ENCODE data around the gene MRPS2. TPM values are rescaled to one million over a fixed set of nuclear protein-coding genes. Genes with fewer than 3 reads are reported as not detected.
"Not testable (repeated sequence)": the region's sequence is repeated elsewhere in the genome, so short reads cannot be mapped to it uniquely, and the experiment has no call there.

The MRPS2 gene
- total and polyA plus RNA-seq, 2 experiments from 2014 or later, result 83.2 to 116 TPM

- Histone ChIP-seq H3K4me2 (no peak overlapping the region), H2AFZ (no peak overlapping the region), H3K79me2 (replicated peaks; ENCODE audit: insufficient read depth) (no peaks in the 10 kb centered on the region), H3K27me3 (ENCODE audit: insufficient read depth) (no peaks in the 10 kb centered on the region), H3K4me1 (ENCODE audit: insufficient read depth) (no peaks in the 10 kb centered on the region), H3K36me3 (ENCODE audit: insufficient read depth) (no peaks in the 10 kb centered on the region), H3K9me2 (ENCODE audit: insufficient read depth) (no peaks in the 10 kb centered on the region), H3K27ac (ENCODE audit: low read depth) (no peak overlapping the region), H3K4me3 (no peak overlapping the region), H3F3A (replicated peaks; ENCODE audit: low read depth) (no peaks in the 10 kb centered on the region), H4K20me1 (replicated peaks; ENCODE audit: insufficient read depth) (no peaks in the 10 kb centered on the region)
- no peaks in the 10 kb centered on the region for H3K4me1 Mint-ChIP-seq
- no peak overlapping the region for H3K27ac Mint-ChIP-seq
- no peaks in the 10 kb centered on the region for H3K36me3 Mint-ChIP-seq (ENCODE audit: low read depth)
- H3K9me3 Mint-ChIP-seq, result no peaks in the 10 kb centered on the region; the same call in 2 of the 3 replicates
- TF ChIP-seq ZNF462 (CRISPR knock-in tag; IDR thresholded peaks at IDR 0.05) (no peak), STAT1 (IDR thresholded peaks at IDR 0.05; ENCODE audit: unreplicated experiment) (no peak), POLR2AphosphoS5 (IDR thresholded peaks at IDR 0.05; ENCODE audit: low read depth) (no peak), CREB1 (CRISPR knock-in tag; IDR thresholded peaks at IDR 0.05; ENCODE audit: low read depth) (no peak), NANOG (IDR thresholded peaks at IDR 0.05; ENCODE audit: borderline replicate concordance) (no peak), ZNF331 (CRISPR knock-in tag; IDR thresholded peaks at IDR 0.05; ENCODE audit: low read depth) (no peak), REST (IDR thresholded peaks at IDR 0.05; ENCODE audit: unreplicated experiment) (no peak), EZH2phosphoT487 (IDR thresholded peaks at IDR 0.05; ENCODE audit: unreplicated experiment) (no peak), JUNB (IDR thresholded peaks at IDR 0.05; ENCODE audit: unreplicated experiment) (no peak), EZH2 (IDR thresholded peaks at IDR 0.05; ENCODE audit: low read depth, unreplicated experiment) (no peak), CTCF (conservative IDR thresholded peaks at IDR 0.05; ENCODE audit: low read depth in 2 of 2) (no peak)
- DNase-seq (ENCODE audit: low spot score) (no peak), ATAC-seq (no peak)
- no peak overlapping the region for H3K4me3 Mint-ChIP-seq
- H3K27me3 Mint-ChIP-seq (ENCODE audit: insufficient read depth, low read depth, poor library complexity), result peaks cover 5% of the 10 kb centered on the region
Measured at GRCh38 chr9:135513351-135513846, 12.9 kb downstream of the MRPS2 start.

GRCh38 chr9:135513906-135514305 is 13.4 kb downstream of the MRPS2 start:
- not testable (repeated sequence) for DNase-seq (ENCODE audit: low spot score); H3K4me3 ChIP-seq; H3K36me3 ChIP-seq (ENCODE audit: insufficient read depth); H3K4me1 Mint-ChIP-seq; H3K27me3 ChIP-seq (ENCODE audit: insufficient read depth); ATAC-seq; H3K4me3 Mint-ChIP-seq; H3K27ac Mint-ChIP-seq; H3K27ac ChIP-seq (ENCODE audit: low read depth); H3K9me2 ChIP-seq (ENCODE audit: insufficient read depth); H3K79me2 ChIP-seq (replicated peaks; ENCODE audit: insufficient read depth); H3K27me3 Mint-ChIP-seq (ENCODE audit: insufficient read depth, low read depth, poor library complexity); H3K9me3 Mint-ChIP-seq; H4K20me1 ChIP-seq (replicated peaks; ENCODE audit: insufficient read depth); H3K36me3 Mint-ChIP-seq (ENCODE audit: low read depth); H3K4me1 ChIP-seq (ENCODE audit: insufficient read depth); H3F3A ChIP-seq (replicated peaks; ENCODE audit: low read depth); H2AFZ ChIP-seq; H3K4me2 ChIP-seq
